KBM-7 (cell line): Measurements from ENCODE around the gene PWWP2B.
"Not testable (repeated sequence)": the region's sequence is repeated elsewhere in the genome, so short reads cannot be mapped to it uniquely, and the experiment has no call there.

Experiments
- DNase-seq: peaks from one replicate; pipeline ENCODE4 v3.0.0-alpha.2; 2015
- in situ Hi-C: fragments of 300-500 bp; cut with MboI; formaldehyde crosslinking; loops from 2 replicates; pipeline ENCODE4 v1.14.3; 2020; ENCODE audit warnings: low sequenced_read_pairs, low pct_unique_long_range_greater_than_20kb, mixed read lengths

The PWWP2B gene

DNA sequence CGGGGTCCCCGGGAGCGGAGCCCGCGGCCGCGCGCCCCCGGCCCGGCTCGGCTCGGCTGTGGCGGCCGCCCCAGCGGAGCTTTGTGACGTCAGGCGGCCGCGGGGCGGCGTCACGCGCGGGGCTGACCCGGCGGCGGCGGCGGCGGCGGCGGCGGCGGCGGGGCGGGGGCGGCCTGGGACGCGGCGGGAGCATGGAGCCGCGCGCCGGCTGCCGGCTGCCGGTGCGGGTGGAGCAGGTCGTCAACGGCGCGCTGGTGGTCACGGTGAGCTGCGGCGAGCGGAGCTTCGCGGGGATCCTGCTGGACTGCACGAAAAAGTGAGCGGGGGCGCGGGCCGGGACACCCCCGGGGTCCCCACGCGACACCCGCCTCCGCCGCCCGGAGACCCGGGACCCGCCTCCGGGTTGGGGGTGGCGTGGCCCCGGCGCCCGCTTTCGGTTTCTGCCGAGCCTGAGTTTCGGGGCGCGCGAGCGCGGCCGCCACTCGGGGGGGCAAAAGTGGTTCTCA is at the start of gene PWWP2B:
Gene PWWP2B, plus strand, starts transcription at position 165 of the 506 bp plus-strand sequence. Its CDS starts 27 bp downstream, at position 192.
- in situ Hi-C loops = no loop called here
- DNase-seq = no peak

DNA sequence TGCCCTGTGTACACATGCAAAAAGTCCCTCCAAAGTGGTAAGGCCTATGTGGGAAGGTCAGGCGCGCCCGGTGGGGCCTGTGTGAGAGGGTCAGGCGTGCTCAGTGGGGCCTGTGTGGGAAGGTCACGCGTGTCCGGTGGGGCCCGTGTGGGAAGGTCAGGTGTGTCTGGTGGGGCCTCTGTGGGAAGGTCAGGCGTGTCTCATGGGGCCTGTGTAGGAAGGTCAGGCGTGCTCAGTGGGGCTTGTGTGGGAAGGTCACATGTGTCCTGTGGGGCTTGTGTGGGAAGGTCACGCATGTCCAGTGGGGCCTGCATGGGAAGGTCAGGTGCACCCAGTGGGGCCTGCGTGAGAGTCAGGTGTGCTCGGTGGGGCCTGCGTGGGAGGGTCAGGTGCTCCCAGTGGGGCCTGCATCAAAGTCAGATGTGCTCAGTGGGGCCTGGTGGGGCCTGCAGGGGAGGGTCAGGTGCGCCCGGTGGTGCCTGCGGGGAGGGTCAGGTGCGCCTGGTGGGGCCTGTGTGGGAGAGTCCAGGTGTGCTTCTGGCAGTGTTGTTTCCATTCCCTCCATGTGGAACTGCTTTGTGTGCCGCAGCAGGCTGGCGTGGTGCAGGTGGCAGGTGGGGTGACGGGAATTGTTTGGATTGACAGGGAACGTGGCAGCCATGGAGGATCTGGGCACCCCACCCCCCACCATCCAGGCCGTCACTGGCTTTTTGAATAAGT is 49.6 kb upstream of the PWWP2B start:
- no peak for DNase-seq
- in situ Hi-C loops = no loop called here

DNA sequence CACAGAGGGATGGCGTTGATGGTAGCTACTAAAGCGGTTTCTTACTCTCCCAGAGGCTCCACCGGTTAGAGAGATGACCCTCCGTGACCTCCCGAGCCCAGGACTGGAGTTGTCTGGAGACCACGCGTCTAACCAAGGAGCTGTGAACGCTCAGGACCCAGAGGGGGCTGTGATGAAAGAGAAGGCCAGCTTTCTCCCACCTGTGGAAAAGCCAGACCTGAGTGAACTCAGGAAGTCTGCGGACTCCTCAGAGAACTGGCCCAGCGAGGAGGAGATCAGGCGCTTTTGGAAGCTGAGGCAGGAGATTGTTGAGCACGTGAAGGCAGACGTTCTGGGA is 49.1 kb upstream of the PWWP2B start:
- in situ Hi-C loops = no loop called here

DNA sequence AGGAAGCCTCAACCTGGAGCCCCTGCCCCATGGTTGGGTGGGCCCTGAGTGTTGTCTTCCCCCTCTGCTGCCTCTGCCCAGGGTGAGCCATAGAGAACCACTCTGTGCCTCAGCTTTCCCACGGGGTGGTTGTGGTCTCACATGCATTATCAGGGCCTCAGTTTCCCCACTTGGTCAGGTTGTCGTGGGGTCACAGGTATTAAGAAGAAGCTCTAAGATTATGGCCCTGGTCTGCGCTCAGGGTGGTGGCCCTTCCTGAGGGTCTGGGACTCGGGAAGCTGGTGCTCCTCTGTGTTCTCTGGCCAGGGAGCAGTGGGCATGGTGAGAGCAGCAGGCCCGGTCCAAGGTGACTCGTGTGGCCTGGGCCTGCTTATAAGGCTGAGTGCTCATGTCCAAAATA is 47.2 kb upstream of the PWWP2B start:
- in situ Hi-C loops = no loop called here
- DNase-seq = no peak

More for the DNA sequence above, 49.1 kb upstream of the PWWP2B start:
- no peak for DNase-seq

DNA sequence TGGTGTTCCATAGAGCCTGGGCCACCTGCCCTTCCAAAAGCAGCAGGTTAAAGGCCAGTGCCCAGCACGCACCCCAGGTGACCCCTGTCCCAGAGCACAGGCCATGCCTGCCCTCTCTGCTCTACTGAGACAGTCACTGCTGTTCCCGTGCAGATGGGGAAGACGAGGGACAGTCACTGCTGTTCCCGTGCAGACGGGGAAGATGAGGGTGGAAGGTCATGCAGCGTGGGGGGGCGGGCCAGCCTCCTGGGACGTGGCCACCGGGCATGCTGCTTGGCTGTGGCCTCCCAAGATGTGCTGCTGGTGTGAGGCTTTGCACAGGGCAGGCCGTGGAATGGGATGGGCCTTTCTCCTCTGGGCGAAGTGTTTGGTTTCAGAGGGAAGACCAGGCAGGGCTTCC is 46.6 kb upstream of the PWWP2B start:
- in situ Hi-C loops = no loop called here
- DNase-seq = no peak

DNA sequence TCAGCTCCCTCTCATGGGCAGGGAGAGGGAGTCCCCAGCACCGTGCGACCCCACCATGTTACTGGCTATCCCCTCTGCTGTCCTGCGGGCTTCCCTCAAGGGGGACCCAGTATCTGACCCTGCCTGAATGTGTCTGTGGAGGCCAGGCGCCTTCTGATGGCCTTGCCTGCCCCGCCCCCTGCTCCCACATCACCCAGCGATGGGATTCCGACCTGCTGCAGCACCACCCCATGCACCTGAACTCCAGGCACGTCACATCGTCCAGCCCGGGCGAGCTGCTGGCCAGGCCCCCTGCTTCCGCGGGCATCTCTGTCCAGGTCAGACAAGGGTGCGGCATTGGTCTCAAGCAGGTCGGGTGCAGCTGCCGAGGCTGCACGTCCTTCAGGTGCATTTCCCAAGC is 46.1 kb upstream of the PWWP2B start:
- in situ Hi-C loops = no loop called here
- no peak for DNase-seq

DNA sequence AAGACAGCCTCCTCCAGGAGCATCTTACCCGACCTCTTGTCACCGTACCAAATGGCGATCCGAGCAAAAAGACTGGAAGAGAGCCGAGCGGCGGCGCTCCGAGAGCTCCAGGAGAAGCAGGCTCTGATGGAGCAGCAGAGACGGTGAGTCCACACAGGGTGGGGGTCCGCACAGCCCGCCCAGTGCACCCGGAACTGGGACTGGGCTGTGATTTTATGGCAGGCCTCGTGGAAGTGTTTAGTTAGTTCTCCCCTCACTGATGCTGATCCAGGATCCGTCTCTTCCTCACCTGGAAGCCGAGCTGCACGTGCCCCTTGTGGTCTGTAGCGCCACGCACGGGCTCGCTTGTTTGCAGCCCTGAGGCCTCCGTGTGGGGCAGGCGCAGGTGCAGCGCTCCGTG is 45.4 kb upstream of the PWWP2B start:
- DNase-seq = no peak
- in situ Hi-C loops = no loop called here

DNA sequence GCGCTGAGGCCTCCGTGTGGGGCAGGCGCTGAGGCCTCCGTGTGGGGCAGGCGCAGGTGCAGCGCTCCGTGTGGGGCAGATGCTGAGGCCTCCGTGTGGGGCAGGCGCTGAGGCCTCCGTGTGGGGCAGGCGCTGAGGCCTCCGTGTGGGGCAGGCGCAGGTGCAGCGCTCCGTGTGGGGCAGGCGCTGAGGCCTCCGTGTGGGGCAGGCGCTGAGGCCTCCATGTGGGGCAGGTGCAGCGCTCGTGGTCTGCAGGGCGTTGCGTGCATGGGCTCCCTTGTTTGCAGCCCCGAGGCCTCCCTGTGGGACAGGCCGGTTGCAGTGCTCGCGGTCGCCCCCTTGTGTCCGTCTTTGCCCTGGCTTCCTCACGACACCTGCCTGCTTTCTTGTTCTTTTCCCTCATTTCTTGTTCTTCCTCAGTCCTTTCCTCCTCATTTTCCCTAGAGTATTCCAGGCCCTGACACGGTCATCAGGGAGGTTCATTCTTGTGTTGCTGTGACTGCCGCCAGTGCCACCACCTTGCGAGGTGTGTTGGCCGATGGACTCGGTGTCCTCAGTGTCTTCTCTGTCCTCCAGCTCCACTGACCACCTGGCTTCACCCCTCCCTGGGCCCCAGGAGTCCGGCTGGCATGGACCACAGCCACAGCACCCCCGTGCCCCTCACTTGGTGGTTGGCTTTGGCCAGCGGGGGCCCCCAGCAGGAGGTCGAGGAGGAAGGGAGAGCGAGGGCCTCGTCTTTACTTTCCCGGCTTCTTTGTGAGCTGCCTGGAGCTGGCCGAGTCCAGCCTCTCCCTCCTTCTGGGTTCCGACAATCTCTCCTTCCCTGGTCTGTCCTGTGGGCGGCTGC is 44.3 kb upstream of the PWWP2B start:
- peak; percentile 85 for DNase-seq
- in situ Hi-C loops = not testable (repeated sequence)

DNA sequence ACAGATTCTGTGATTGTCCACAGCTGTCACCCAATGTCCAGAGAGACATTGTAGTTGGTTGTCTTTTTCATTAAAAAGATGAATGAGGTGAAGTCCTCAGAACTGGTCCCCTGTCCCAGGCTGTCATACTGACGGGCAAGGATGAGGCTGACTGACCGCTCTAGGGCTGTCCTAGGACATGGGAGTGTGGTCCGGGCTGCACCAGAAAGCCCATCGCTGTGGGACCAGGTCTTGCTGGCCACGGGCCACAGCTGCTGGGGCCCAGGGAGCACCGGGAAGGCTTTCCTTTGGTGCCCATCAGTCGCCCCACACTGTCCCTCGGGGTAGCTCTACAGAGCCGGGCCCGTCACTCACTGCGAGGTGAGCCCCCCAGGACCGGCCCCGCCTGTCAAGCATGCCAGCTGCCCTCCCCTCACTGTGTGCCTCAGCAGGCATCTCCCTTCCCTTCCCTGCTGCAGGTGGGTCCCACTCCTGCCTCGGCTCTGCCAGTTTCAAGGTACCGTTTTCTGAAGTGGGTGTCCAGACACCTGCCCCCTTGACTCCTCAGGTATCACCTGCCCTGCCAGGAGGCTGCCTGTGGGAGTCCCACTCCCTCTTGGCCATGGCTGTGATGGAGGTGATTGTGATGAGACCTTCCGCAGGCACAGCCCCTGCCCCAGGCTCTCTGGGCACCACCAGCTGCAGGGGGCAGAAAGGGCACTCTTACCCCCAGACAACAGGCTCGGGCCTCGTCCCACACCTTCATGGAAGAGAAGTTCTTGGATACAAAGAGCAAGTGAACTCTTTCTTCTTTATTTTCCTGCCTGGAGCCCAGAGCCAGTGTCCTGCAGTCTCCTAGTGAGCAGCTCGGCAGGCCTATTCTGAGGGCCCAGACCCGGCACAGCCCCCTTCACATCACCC is 43.3 kb upstream of the PWWP2B start:
- no peak for DNase-seq
- in situ Hi-C loops = no loop called here

DNA sequence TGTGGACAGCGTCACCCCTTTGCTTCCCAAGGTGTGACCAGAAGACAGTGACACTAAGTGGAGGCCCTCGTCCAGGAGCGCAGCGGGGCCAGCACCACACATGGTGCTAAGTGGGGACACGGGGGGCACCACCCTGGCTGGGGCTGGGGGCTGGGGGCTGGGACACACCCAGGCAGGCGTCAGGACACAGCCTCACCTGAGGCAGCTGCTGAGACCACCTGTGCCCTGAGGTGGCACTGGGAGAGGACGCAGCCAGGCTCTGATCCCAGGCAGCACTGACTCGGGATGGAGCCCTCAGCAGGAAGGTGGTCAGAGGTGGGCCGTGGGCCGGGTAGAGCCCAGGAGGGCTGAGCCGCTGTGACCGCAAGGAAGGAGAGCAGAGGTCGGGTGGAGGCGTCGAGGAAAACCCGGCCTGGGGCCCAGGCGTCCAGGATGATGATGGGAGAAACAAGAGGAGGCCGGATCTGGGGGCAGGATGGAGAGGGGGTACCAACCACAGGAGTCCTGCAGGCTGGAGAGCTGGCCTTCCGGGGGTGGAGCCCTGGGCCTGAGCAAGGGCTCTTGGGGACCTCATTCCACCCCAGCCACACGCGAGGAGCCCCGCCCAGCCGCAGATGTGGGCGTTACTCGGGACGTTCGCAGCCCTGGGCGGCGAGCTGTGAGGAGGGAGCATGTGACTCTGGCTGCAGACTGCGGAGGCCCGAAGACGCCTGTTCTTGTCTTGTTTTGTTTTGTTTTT is 42.5 kb upstream of the PWWP2B start:
- in situ Hi-C loops = no loop called here
- no peak for DNase-seq

DNA sequence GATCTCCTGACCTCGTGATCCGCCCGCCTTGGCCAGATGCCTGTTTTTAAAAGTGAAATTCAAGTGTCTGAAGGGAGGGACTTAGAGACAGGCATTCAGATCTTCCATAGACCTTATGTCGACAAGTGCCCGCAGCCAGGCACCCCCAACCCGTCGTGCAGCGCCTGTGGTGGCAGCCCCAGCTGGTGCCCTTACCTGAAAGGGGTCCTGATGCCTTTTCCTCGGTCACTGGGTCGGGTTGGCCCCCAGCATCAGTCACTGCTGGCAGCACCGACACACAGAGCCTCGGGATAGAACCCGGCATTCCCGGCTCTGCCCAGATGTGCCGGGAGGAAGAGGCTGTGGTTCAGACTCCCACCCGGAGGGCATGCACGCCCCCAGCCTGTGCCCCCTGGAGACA is 41.7 kb upstream of the PWWP2B start:
- no peak for DNase-seq
- in situ Hi-C loops = no loop called here

DNA sequence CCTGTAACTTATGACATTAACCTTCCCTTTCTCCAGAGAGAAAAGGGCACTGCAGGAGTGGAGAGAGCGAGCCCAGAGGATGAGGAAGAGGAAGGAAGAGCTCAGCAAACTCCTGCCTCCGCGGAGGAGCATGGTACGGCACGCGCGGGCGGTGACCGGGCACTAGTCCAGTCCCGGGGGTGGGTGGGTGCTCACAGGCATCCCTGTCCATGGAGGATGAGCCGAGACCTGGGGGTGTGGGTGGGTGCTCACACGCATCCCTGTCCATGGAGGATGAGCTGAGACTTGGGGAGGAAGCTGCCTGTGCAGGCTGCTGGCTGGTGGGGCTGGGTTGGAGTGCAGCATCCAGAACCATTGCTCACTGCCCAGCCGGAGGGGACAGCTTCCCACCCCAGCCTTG is 41.2 kb upstream of the PWWP2B start:
- DNase-seq = no peak
- in situ Hi-C loops = no loop called here

DNA sequence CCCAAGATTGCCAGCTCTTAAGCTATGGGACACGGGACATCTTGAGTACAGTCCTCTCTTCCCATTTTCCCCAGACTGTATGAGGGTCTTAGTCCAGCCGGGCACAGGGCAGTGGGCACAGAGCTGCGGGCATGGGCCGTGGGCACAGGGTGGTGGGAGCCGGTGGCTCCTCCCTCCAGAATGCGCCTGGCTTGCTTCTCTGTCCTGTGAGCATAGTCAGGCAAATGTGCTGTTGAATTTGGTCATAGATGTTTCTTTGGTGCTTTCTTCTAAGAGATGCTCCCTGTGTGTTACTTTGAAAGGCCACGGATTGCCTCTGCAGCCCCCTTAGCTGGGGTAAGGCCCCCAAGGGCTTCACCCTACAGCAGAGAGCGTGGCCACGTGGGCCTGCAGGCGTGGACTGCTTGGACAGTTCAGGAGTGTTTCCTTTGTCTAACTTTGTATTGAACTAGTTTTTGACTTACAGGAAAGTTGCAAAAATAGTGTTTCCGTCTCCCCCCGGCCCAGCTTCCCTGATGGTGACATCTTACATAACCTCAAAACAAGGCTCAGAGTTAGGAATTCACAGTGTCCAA is 40.3 kb upstream of the PWWP2B start:
- in situ Hi-C loops = no loop called here
- no peak for DNase-seq

DNA sequence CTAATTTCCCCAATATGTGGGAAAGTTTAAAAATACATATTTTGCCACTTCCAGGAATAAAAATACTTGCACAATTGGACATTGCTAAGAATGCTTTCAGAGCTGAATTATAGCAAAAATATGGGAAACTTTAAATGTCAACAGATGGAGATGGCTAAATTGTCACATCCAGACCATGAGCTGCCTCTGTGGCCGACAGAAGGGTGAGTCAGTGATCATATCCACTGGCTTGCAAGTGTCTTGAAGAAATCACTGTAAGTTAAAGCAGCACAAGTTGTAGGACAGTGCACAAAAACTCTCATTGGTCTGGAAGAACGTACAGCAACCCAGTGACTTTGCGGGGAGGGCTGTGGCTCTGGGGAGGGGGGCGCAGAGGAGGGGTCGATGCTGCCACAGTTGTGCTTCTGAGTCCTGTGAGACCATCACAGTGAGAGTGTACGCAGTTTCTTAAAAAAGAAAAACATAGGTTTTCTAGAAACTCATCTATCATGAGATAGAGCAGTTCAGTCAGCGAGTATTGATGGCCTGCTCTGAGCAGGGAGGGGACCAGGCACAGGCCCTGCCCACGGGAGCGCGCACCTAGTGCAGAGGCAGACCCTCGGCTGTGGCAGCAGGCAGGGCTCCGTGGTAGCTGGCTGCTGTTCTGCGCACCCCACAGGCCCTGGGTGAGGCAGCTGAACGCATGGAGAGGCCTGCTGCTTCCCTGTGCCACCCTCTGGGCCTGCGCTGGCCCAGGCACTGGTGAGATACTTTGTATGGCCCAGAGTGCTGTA is 39.5 kb upstream of the PWWP2B start:
- in situ Hi-C loops = no loop called here
- no peak for DNase-seq

DNA sequence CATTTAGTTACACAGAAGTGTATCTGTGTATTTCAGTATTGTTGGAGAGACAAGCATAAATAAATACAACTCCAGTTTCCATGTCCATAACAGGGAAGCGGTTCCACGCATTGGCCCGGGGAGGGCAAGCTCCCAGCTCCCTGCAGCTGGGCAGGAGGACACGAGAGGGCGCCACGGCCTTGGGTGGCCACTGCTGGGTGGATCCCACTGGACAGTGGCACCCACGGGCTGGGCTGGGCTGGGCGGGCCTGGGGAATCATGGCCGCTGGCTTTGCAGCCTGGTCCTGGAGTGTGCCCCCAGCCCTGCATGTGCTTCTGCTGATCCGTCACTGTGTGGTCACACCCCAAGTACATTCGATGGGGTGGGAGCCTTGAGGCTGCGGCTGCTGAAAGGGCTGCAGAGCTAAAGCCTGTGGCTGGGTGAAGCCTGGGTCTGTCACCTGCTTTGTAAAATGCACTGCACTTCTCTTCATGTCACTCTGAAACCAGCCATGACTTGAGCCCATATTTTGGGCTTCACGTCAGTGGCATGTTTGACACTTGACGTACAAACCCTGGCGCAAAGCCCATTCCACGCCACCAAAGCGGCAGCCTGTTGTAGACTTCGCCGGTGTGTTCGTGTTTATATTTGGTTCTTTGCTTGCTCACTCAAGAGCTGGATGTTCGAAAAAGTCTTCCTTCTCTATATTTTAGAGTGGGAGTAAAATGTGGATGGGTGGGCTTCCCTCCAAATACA is 37.5 kb upstream of the PWWP2B start:
- DNase-seq = no peak
- in situ Hi-C loops = no loop called here

DNA sequence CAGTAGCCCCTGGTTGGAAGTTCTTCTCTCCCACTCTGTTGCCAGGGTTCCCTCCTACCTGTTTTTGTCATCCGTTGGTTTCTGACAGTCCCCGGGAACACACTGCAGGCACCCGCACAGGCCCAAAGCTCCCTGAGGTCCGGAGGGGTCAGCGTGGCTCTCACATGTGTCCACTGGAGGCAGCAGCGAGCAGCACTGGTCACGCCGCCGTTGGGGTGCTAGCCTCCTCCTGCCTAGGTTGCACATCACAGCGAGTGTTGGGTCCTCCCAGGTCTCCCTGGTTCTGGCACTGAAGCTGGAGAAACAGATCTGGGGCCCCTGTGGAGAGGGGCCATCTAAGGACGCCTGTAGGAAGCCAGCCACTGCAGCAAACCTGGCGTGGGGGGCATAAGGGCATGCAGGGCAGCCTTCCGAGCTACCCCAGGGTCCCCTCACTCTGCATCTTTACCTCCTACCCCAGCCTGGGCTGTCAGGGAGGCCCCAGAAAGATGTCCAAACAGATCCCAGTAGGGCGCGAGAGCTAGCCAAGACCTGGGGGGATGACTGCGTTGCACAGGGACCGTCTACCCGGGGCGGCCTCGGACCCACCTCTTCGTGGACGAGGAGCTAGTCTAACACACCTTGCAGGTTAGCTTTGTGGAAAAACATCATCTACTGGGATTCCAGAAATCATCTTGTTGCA is 36.1 kb upstream of the PWWP2B start:
- no peak for DNase-seq

DNA sequence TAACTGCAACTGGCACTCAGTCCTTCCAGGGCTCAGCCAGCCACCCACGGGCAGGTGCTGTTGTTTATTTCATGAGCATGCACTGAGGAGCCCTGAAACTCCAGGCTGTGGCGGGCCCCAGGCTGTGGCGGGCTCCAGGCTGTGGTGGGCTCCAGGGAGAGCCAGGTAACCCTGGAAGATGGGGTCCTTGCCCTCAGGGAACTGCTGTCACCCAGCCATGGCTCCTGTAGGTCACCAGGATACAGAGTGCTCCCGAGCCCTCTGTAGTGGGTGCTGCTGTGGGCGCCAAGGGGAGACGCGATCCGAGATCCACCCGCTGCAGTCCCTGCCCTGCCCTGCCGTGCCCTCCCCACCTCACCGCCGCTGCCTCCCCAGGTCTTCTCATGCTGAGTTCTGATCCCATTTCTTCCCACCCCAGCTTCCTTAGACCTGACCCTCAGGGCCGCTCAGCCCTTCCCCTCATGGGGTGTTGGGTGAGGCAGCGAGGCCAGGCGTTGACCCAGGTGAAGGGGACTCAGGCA is 35.4 kb upstream of the PWWP2B start:
- no peak for DNase-seq
- in situ Hi-C loops = no loop called here

More for the DNA sequence above, 36.1 kb upstream of the PWWP2B start:
- in situ Hi-C loops = no loop called here
